SK-N-SH treated with all-trans-retinoic acid at 6 μM for 48 hours (cell line): Measurements from ENCODE around the gene GPS2.

ENCODE experiments used
- ATAC-seq: fragments of 200-7000 bp; cut with Tn5 transposase; 3 replicates; pipeline ENCODE4 v1.9.1; 2020; ENCODE audit warnings: mild to moderate bottlenecking, moderate library complexity
- ARNTL ChIP-seq: fragments of 450-650 bp; formaldehyde crosslinking; IDR thresholded peaks from 2 replicates; pipeline ENCODE4 v1.5.0; 2020; ENCODE audit warnings: low read depth, mild to moderate bottlenecking, moderate library complexity, borderline replicate concordance
- BACH2 ChIP-seq: fragments of 250-450 bp; sonication (Bioruptor Pico); IDR thresholded peaks from 2 replicates; pipeline ENCODE4 v1.9.0; 2021; ENCODE audit warnings: mild to moderate bottlenecking, borderline replicate concordance
- CREB5 ChIP-seq: fragments of 250-450 bp; sonication (Bioruptor Pico); IDR thresholded peaks from 2 replicates; pipeline ENCODE4 v1.5.1; 2020; ENCODE audit warnings: low read depth, mild to moderate bottlenecking, moderate library complexity
- CSDC2 ChIP-seq: fragments of 250-450 bp; sonication (Bioruptor Pico); IDR thresholded peaks from 2 replicates; pipeline ENCODE4 v1.5.0; 2020; ENCODE audit warnings: mild to moderate bottlenecking, moderate library complexity
- CSRNP3 ChIP-seq: fragments of 250-450 bp; sonication (Bioruptor Pico); IDR thresholded peaks from 2 replicates; pipeline ENCODE4 v1.5.1; 2021; ENCODE audit warnings: mild to moderate bottlenecking, moderate library complexity
- ESRRG ChIP-seq: fragments of 250-450 bp; sonication (Bioruptor Pico); IDR thresholded peaks from 2 replicates; pipeline ENCODE4 v1.6.1; 2021; ENCODE audit warnings: mild to moderate bottlenecking
- GLIS3 ChIP-seq: fragments of 250-450 bp; sonication (Bioruptor Pico); IDR thresholded peaks from 2 replicates; pipeline ENCODE4 v1.5.0; 2020; ENCODE audit warnings: mild to moderate bottlenecking, moderate library complexity
- ISL1 ChIP-seq: fragments of 250-450 bp; sonication (Bioruptor Pico); IDR thresholded peaks from 2 replicates; pipeline ENCODE4 v2.1.2; 2022; ENCODE audit warnings: mild to moderate bottlenecking, moderate library complexity
- OSR1 ChIP-seq: fragments of 250-450 bp; sonication (Bioruptor Pico); IDR thresholded peaks from 2 replicates; pipeline ENCODE4 v1.8.0; 2022; ENCODE audit warnings: moderate library complexity, mild to moderate bottlenecking, inconsistent platforms
- PATZ1 ChIP-seq: fragments of 250-450 bp; sonication (Bioruptor Pico); IDR thresholded peaks from 2 replicates; pipeline ENCODE4 v1.8.0; 2020; ENCODE audit warnings: mild to moderate bottlenecking, moderate library complexity, borderline replicate concordance
- PPARA ChIP-seq: fragments of 250-450 bp; sonication (Bioruptor Pico); IDR thresholded peaks from 2 replicates; pipeline ENCODE4 v1.5.0; 2020; ENCODE audit warnings: mild to moderate bottlenecking, borderline replicate concordance
- SNAI2 ChIP-seq: fragments of 250-450 bp; sonication (Bioruptor Pico); IDR thresholded peaks from 2 replicates; pipeline ENCODE4 v1.5.0; 2020; ENCODE audit warnings: mild to moderate bottlenecking, moderate library complexity
- TCF4 ChIP-seq: fragments of 250-450 bp; sonication (Bioruptor Pico); IDR thresholded peaks from 2 replicates; pipeline ENCODE4 v1.8.0; 2021; ENCODE audit warnings: mild to moderate bottlenecking, moderate library complexity, borderline replicate concordance
- TOX ChIP-seq: fragments of 250-450 bp; sonication (Bioruptor Pico); IDR thresholded peaks from 2 replicates; pipeline ENCODE4 v1.8.0; 2021; ENCODE audit warnings: mild to moderate bottlenecking, moderate library complexity, borderline replicate concordance
- TSHZ2 ChIP-seq: fragments of 250-450 bp; sonication (Bioruptor Pico); IDR thresholded peaks from 2 replicates; pipeline ENCODE4 v1.5.0; 2020; ENCODE audit warnings: mild to moderate bottlenecking, moderate library complexity
- ZC3H10 ChIP-seq: fragments of 250-450 bp; sonication (Bioruptor Pico); IDR thresholded peaks from 2 replicates; pipeline ENCODE4 v1.5.1; 2021; ENCODE audit warnings: mild to moderate bottlenecking, moderate library complexity
- ZFP30 ChIP-seq: fragments of 450-650 bp; formaldehyde crosslinking; IDR thresholded peaks from 2 replicates; pipeline ENCODE4 v1.5.0; 2022; ENCODE audit warnings: mild to moderate bottlenecking, moderate library complexity
- ZNF565 ChIP-seq: fragments of 450-650 bp; formaldehyde crosslinking; conservative IDR thresholded peaks from 2 replicates; pipeline ENCODE4 v1.5.0; 2020; ENCODE audit warnings: low read depth, mild to moderate bottlenecking, moderate library complexity
- ZNF70 ChIP-seq: fragments of 450-650 bp; formaldehyde crosslinking; IDR thresholded peaks from 2 replicates; pipeline ENCODE4 v1.5.0; 2020; ENCODE audit warnings: mild to moderate bottlenecking, moderate library complexity
- ZNF8 ChIP-seq: fragments of 450-650 bp; formaldehyde crosslinking; IDR thresholded peaks from 2 replicates; pipeline ENCODE4 v1.5.0; 2020; ENCODE audit warnings: mild to moderate bottlenecking, moderate library complexity

GPS2 gene

GRCh38 chr17:7284911-7285310 is 30.2 kb downstream of the GPS2 start (continued):
- no peak for TF ChIP-seq PATZ1 (CRISPR knock-in tag)
- TF ChIP-seq ISL1: no peak
- no peak for TF ChIP-seq GLIS3 (CRISPR knock-in tag)

GRCh38 chr17:7283471-7284216 is 31.5 kb downstream of the GPS2 start:
- ATAC-seq: no peak

GRCh38 chr17:7282752-7283321 is 32.3 kb downstream of the GPS2 start:
- TF ChIP-seq ZC3H10 (CRISPR knock-in tag) (no peak), CSRNP3 (no peak), ARNTL (CRISPR knock-in tag) (no peak), ZNF70 (CRISPR knock-in tag) (no peak), ZNF8 (no peak), TSHZ2 (CRISPR knock-in tag) (no peak), ESRRG (CRISPR knock-in tag) (no peak), SNAI2 (CRISPR knock-in tag) (no peak), PPARA (CRISPR knock-in tag) (no peak), CREB5 (no peak), ZFP30 (CRISPR knock-in tag) (no peak)
- TF ChIP-seq, all 23 proteins: peak for 0
- no peak for ATAC-seq

More at GRCh38 chr17:7283471-7284216, 31.5 kb downstream of the GPS2 start:
- TF ChIP-seq SNAI2 (CRISPR knock-in tag): no peak
- TF ChIP-seq ZNF565: no peak
- no peak for TF ChIP-seq TOX (CRISPR knock-in tag)
- no peak for TF ChIP-seq BACH2 (CRISPR knock-in tag)
- no peak for TF ChIP-seq PATZ1 (CRISPR knock-in tag)
- no peak for TF ChIP-seq CSRNP3
- no peak for TF ChIP-seq OSR1
- no peak for TF ChIP-seq CSDC2
- no peak for TF ChIP-seq TCF4 (CRISPR knock-in tag)
- TF ChIP-seq ZFP30 (CRISPR knock-in tag): no peak
